ENCODE measurements around the gene WHRN.

The WHRN gene

DNA sequence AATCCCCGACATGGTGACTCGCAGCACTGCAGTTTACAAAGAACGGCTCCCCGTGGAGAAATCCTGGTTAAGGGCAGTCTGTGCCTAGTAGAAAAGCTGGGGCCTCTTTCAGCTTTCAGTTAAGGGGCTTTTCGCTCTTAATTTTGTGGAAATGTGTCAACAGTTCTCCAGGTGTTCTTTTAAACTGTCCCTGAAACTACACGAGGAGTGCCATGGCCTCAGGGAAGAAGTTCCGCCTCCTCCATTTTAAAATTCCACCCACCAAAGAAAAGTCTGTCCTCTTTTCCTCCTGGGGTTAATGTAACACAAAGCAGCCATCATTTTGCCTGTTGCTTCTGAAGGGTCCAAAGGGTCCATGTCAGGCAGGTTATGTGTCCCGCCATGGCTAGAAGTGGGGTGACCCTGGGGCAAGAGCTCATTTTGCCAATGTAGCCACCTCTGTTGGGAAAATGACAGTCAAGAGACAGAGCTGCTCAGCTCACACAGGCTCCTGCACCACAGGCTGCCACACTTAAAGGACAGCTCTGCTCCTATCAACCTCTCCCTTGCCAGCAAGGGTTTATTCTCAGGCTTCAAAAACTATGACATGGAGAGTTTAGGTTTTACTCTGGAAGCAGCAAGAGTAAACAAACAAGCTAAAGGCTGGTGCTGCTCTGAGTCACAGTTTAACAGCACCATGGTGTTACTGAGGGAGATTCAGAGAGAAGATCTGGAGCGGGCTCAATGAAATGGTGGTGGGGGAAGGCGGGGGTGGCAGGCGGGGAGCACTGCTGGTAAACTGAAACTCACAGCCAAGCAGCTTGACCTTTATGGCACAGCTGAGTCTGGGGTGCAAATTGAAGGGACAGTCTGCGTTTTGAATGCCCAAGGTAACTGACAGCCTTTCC, 3.2 kb downstream of the WHRN start:
- no peak overlapping the region for H3K4me3 ChIP-seq (replicated peaks; ENCODE audit: insufficient read depth, low read length)
- no peak for DNase-seq (ENCODE audit: low read depth in 1 of 2, low spot score in 1 of 2)
- peaks cover 57% of the 10 kb centered on the region for H3K27me3 ChIP-seq (ENCODE audit: insufficient read depth, poor library complexity, severe bottlenecking)
- H3K27ac ChIP-seq (replicated peaks) = no peak overlapping the region
- TF ChIP-seq, protein P1, sequence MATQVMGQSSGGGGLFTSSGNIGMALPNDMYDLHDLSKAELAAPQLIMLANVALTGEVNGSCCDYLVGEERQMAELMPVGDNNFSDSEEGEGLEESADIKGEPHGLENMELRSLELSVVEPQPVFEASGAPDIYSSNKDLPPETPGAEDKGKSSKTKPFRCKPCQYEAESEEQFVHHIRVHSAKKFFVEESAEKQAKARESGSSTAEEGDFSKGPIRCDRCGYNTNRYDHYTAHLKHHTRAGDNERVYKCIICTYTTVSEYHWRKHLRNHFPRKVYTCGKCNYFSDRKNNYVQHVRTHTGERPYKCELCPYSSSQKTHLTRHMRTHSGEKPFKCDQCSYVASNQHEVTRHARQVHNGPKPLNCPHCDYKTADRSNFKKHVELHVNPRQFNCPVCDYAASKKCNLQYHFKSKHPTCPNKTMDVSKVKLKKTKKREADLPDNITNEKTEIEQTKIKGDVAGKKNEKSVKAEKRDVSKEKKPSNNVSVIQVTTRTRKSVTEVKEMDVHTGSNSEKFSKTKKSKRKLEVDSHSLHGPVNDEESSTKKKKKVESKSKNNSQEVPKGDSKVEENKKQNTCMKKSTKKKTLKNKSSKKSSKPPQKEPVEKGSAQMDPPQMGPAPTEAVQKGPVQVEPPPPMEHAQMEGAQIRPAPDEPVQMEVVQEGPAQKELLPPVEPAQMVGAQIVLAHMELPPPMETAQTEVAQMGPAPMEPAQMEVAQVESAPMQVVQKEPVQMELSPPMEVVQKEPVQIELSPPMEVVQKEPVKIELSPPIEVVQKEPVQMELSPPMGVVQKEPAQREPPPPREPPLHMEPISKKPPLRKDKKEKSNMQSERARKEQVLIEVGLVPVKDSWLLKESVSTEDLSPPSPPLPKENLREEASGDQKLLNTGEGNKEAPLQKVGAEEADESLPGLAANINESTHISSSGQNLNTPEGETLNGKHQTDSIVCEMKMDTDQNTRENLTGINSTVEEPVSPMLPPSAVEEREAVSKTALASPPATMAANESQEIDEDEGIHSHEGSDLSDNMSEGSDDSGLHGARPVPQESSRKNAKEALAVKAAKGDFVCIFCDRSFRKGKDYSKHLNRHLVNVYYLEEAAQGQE (IDR thresholded peaks at IDR 0.05; ENCODE audit: insufficient replicate concordance, low read depth) = no peak
- no peak for TF ChIP-seq GABPA (IDR thresholded peaks at IDR 0.05; ENCODE audit: low read depth)
- TF ChIP-seq, protein P2, sequence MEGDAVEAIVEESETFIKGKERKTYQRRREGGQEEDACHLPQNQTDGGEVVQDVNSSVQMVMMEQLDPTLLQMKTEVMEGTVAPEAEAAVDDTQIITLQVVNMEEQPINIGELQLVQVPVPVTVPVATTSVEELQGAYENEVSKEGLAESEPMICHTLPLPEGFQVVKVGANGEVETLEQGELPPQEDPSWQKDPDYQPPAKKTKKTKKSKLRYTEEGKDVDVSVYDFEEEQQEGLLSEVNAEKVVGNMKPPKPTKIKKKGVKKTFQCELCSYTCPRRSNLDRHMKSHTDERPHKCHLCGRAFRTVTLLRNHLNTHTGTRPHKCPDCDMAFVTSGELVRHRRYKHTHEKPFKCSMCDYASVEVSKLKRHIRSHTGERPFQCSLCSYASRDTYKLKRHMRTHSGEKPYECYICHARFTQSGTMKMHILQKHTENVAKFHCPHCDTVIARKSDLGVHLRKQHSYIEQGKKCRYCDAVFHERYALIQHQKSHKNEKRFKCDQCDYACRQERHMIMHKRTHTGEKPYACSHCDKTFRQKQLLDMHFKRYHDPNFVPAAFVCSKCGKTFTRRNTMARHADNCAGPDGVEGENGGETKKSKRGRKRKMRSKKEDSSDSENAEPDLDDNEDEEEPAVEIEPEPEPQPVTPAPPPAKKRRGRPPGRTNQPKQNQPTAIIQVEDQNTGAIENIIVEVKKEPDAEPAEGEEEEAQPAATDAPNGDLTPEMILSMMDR (IDR thresholded peaks at IDR 0.05; ENCODE audit: insufficient read depth, low read length) = no peak
- TF ChIP-seq SPI1 (IDR thresholded peaks at IDR 0.05; ENCODE audit: borderline replicate concordance, low read depth) = no peak
- TF ChIP-seq POLR2AphosphoS5 (IDR thresholded peaks at IDR 0.05; ENCODE audit: low read depth) = no peak

DNA sequence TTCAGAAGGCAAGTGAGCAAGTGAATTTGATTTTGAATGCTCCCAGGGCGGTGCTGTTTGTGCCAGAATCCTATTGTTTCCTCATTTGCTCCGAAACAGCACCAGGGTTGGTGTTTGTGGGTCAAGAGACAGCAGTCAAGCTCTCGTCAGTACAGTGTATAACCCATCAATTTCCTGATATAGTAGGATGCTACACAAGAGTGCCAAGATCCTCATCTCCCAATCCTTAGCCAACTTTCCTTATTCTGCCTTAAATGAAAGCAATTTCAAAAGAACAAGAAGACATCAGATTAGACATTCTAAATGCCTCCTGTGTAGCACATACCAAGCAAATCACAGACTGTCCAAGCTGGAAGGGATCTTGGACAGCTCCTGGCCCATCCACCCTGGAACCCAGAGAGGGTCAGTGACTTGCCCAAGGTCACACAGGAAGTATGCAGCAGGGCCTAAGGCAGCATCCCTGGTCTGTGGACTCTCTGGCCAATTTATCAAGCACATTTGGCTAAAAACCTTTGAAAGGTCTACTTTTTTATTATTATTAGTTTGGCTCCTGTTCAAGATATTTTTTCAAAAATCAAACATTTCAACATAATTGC, 4.5 kb downstream of the WHRN start:
- H3K27me3 ChIP-seq (ENCODE audit: insufficient read depth, poor library complexity, severe bottlenecking) = peaks cover 48% of the 10 kb centered on the region
- H3K4me3 ChIP-seq (replicated peaks; ENCODE audit: insufficient read depth, low read length) = no peak overlapping the region
- DNase-seq (ENCODE audit: low read depth in 1 of 2, low spot score in 1 of 2) = no peak
- TF ChIP-seq, protein P2 (IDR thresholded peaks at IDR 0.05; ENCODE audit: insufficient read depth, low read length) = no peak
- no peak for TF ChIP-seq GABPA (IDR thresholded peaks at IDR 0.05; ENCODE audit: low read depth)
- no peak for TF ChIP-seq SPI1 (IDR thresholded peaks at IDR 0.05; ENCODE audit: borderline replicate concordance, low read depth)
- TF ChIP-seq, protein P1 (IDR thresholded peaks at IDR 0.05; ENCODE audit: insufficient replicate concordance, low read depth) = no peak
- no peak for TF ChIP-seq POLR2AphosphoS5 (IDR thresholded peaks at IDR 0.05; ENCODE audit: low read depth)
- no peak overlapping the region for H3K27ac ChIP-seq (replicated peaks)

DNA sequence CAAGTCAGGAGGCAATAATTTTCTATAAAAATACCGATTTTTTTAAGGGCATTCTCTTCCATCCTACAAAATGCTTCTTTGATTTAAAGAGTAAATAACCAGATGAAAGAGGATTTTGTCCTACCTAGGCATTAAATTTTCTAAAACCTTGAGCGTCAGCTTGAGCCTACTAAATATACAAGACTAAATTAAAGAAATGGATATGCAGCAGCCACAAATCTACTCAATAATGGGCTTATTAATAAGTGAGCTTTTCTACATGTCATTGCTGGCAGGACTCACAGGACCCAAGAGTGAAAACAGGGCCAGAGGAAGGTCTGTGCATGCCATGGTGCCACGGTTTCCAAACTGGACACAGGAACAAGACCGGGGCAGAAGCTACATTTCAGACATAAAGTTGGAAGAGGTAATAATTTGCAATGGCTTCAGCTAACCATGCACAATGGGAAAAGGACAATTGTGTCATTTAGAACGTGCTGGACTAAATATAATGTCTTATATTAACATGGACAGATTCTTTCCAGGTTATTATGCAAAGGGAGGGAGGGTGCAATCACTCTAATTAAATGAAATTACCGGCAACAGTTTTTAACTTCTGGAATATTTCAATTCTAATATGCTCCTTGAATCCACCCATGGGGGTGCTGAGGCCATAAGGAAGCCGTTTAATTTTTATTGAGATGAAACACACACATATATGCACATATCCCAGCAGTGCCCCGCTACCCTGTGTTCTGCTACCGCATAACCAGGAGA, 5.2 kb downstream of the WHRN start:
- Histone ChIP-seq H3K27ac (replicated peaks) (no peak overlapping the region), H3K27me3 (ENCODE audit: insufficient read depth, poor library complexity, severe bottlenecking) (peaks cover 49% of the 10 kb centered on the region), H3K4me3 (replicated peaks; ENCODE audit: insufficient read depth, low read length) (no peak overlapping the region)
- no peak for DNase-seq (ENCODE audit: low read depth in 1 of 2, low spot score in 1 of 2)
- TF ChIP-seq, protein P2 (IDR thresholded peaks at IDR 0.05; ENCODE audit: insufficient read depth, low read length) = no peak
- TF ChIP-seq, protein P1 (IDR thresholded peaks at IDR 0.05; ENCODE audit: insufficient replicate concordance, low read depth) = no peak
- TF ChIP-seq GABPA (IDR thresholded peaks at IDR 0.05; ENCODE audit: low read depth) (no peak), POLR2AphosphoS5 (IDR thresholded peaks at IDR 0.05; ENCODE audit: low read depth) (no peak), SPI1 (IDR thresholded peaks at IDR 0.05; ENCODE audit: borderline replicate concordance, low read depth) (no peak)
